Lower leg skin (tissue), 4 donors: ENCODE measurements around the gene SMIM20. TPM values are rescaled to one million over a fixed set of nuclear protein-coding genes. Genes with fewer than 3 reads are reported as not detected.

Source experiments
- DNase-seq, 2 donors: peaks; one replicate each; pipeline ENCODE4 v3.0.0-alpha.2; 2019; ENCODE audit warnings: low spot score in 2 of 2
- H3K4me3 ChIP-seq: fragments of 200-600 bp; sonication (generic); 2 replicates; pipeline ENCODE4 v1.5.1; 2017; ENCODE audit warnings: mild to moderate bottlenecking, low read depth; ENCODE audit not compliant: poor library complexity, severe bottlenecking
- POLR2A ChIP-seq, 2 donors: fragments of 450-650 bp; IDR thresholded peaks; one replicate each; pipeline ENCODE4 v1.6.1; 2016 to 2017; ENCODE audit warnings: antibody characterized with exemption in 2 of 2, mild to moderate bottlenecking in 1 of 2, moderate library complexity in 1 of 2
- WGBS, 2 donors: methylation state at CpG; one replicate each; pipeline ENCODE4 v1.1.5; 2018; 5-methylcytosine and 5-hydroxymethylcytosine counted together
- intact Hi-C: fragments of 100-400 bp; cut with DNase I; formaldehyde crosslinking; loops from one replicate; pipeline ENCODE4 v1.15.0; 2023; ENCODE audit warnings: low total_unique reads
- total RNA-seq, 4 donors: library from RNA; depleted of rRNA; stranded (reverse); fragments of >200 nt; gene quantifications; one replicate each; pipeline ENCODE4 v1.1.0, GENCODE V29; 2016
- TF ChIP-seq, protein P1 (sequence below), 3 donors: fragments of 450-650 bp; IDR thresholded peaks; one replicate each; pipeline ENCODE4 v1.5.1; 2016; ENCODE audit warnings: antibody characterized with exemption in 3 of 3, mild to moderate bottlenecking in 3 of 3, moderate library complexity in 2 of 3

Gene SMIM20
- total RNA-seq, 4 donors from 2014 or later: 16.1 to 18.7 (median 17.4) TPM

DNA sequence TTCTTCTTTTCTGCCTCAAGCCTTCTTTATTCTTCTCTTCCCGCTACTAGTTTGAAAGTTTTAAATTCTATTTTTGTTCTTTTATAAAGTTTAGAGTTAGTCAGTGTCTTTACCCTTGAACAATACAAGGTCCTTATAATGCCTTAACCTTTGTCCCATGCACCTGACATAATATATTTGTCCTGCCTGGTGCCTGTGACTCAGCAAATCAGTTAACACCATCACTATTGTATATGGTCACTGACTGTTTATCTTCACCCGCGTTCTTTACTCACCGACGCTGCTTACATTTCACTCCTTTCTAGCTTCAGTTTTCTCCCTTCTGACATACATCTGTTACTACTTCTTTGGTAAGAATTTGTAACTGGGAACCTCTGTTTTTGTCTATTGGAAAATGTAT is 5.7 kb downstream of the SMIM20 start:
- no peak overlapping the region for H3K4me3 ChIP-seq
- WGBS, 2 donors: 84 to 97% methylated on average over 5 of the region's 5 CpGs
- TF ChIP-seq, protein P1, sequence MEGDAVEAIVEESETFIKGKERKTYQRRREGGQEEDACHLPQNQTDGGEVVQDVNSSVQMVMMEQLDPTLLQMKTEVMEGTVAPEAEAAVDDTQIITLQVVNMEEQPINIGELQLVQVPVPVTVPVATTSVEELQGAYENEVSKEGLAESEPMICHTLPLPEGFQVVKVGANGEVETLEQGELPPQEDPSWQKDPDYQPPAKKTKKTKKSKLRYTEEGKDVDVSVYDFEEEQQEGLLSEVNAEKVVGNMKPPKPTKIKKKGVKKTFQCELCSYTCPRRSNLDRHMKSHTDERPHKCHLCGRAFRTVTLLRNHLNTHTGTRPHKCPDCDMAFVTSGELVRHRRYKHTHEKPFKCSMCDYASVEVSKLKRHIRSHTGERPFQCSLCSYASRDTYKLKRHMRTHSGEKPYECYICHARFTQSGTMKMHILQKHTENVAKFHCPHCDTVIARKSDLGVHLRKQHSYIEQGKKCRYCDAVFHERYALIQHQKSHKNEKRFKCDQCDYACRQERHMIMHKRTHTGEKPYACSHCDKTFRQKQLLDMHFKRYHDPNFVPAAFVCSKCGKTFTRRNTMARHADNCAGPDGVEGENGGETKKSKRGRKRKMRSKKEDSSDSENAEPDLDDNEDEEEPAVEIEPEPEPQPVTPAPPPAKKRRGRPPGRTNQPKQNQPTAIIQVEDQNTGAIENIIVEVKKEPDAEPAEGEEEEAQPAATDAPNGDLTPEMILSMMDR (IDR thresholded peaks at IDR 0.05): no peak
- TF ChIP-seq POLR2A (IDR thresholded peaks at IDR 0.05): no peak
- DNase-seq: no peak
- intact Hi-C loops: no loop called here

DNA sequence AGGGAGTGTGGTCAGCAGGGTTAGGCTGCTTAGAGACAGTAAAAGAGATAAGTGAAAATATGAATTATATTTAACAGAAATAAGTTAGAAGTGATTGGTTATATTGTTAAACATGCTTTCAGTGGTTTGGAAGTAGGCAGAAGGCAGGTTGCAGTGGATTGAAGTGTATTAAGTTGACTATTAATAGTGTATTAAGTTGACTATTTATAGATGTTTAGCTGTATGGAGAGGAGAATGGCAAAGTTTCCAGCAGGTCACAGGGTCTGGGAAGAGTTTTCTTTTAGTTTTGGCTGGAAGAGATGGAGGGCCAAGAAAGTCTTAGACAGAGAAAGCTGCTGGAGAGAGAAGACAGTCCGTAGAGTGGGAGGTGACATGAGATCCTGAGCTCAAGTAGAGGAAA is 7.9 kb downstream of the SMIM20 start:
- 87 to 97% methylated on average over 1 of the region's 1 CpG for WGBS, 2 donors
- DNase-seq: no peak
- intact Hi-C loops: no loop called here
- H3K4me3 ChIP-seq: no peak overlapping the region
- TF ChIP-seq, protein P1 (IDR thresholded peaks at IDR 0.05): no peak
- no peak for TF ChIP-seq POLR2A (IDR thresholded peaks at IDR 0.05)

DNA sequence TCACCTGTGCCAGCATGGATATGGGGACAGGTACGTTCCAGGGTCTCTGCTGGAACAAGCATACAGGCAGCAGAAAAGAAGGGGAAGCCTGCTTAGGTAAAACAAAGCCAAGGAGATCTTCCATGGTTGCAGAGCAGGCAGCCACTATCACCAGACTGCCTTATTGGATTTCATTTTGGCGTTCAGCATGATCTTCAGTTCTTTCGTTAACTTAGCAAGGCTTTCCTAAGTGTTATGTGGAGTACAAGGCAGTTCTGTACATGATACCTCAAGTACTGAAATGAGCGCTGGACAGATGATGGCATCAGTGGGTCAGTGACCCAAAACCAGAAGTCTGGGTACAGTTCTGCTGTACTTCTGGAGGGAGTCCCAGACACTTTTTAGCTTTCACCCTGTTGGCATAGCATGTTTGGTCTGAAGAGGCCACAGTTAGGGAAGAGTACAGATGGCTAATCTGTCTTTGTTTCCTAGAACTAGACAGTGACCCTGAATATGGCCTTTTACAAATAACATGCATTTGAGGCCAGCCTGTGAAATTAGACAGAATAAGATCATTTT is 8.9 kb downstream of the SMIM20 start:
- 93 to 97% methylated on average over 4 of the region's 4 CpGs for WGBS, 2 donors
- intact Hi-C loops: no loop called here
- TF ChIP-seq, protein P1 (IDR thresholded peaks at IDR 0.05): no peak
- TF ChIP-seq POLR2A (IDR thresholded peaks at IDR 0.05): no peak

DNA sequence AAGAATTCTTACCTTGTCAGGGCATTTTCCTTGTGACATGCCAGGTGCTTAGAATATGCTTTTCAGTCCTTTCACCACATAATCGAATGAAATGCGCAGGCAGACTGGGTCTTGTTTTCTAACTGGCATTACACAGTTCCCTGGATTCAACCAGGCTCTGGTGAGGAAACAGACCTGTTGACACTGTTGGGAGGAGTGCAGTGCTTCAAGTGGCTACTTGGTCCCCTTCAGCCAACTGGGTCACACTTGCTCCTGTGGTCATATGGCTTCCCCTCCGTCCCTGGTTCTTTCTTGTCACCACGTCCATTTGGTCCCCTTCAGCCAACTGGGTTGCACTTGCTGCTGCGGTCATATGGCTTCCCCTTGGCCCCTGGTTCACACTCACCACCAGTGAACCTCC is 9.7 kb downstream of the SMIM20 start:
- intact Hi-C loops: no loop called here
- WGBS, 2 donors: 95 to 98% methylated on average over 5 of the region's 5 CpGs
- DNase-seq: no peak
- H3K4me3 ChIP-seq: no peak overlapping the region
- TF ChIP-seq, protein P1 (IDR thresholded peaks at IDR 0.05): no peak
- TF ChIP-seq POLR2A (IDR thresholded peaks at IDR 0.05): no peak

More for the DNA sequence above, 8.9 kb downstream of the SMIM20 start:
- H3K4me3 ChIP-seq: no peak overlapping the region
- no peak for DNase-seq

DNA sequence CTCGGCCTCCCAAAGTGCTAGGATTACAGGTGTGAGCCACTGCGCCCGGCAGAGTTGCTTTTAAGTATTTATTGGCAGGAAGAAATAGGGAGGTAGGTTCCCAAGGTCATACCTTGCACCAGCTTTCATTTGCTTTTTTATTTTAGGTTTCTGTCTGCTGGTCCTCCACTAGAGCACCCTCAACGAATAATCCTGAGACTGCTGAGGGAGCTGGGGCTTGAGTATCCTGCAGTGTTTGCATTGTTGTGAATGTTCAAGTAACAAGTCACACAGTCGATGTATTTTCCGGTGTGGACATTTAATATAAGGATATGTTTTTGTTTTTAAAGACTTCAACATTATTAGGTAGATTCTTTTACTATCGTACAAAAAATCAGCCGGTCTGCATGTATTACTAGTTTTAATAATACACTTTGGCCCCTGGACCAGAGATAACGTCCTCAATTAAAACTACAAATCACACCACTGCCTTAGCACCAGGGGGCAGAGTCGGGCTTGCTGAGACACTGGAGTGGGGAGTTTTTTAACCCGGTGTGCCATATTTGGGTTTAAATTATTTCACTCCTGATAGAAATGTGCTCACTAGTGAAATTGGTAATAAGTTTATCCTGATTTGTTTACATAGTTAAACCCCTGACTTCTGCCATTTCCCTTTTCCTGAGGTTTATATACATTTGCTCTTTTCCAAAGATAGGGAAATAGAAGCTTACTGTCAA is 11.6 kb downstream of the SMIM20 start:
- TF ChIP-seq POLR2A (IDR thresholded peaks at IDR 0.05): no peak
- intact Hi-C loops: no loop called here
- H3K4me3 ChIP-seq: no peak overlapping the region
- no peak for DNase-seq
- WGBS, 2 donors: 74 to 80% methylated on average over 11 of the region's 11 CpGs

DNA sequence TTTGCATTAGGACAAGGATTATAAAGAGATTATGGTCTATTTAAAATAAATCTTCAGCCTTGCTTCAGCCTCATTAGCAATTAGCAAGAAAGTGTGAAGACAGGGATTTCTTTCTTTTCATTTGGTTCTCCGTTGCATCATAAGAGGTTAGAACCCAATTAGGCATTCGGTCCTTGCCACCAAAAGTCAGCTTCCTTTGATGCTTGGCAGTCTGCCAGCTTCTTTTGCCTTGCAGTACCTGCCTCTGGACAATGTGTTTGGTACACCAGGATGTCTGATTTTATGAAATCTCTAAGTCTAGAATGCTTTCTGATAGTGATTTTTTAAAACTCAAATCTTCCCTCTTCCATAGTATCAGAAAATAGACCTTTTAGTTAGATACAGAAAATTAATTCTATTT is 12.4 kb downstream of the SMIM20 start:
- no peak for DNase-seq
- intact Hi-C loops: no loop called here
- TF ChIP-seq, protein P1 (IDR thresholded peaks at IDR 0.05): no peak
- no peak for TF ChIP-seq POLR2A (IDR thresholded peaks at IDR 0.05)
- H3K4me3 ChIP-seq: no peak overlapping the region
- 74 to 86% methylated on average over 2 of the region's 2 CpGs for WGBS, 2 donors
